Fibroblast of skin of back (primary cell): ENCODE data around the gene FOXN3.
"Not testable (repeated sequence)": the region's sequence is repeated elsewhere in the genome, so short reads cannot be mapped to it uniquely, and the experiment has no call there.

ENCODE experiments used
- DNase-seq: peaks from one replicate; pipeline ENCODE4 v3.0.0-alpha.2; 2013

FOXN3 gene

DNA sequence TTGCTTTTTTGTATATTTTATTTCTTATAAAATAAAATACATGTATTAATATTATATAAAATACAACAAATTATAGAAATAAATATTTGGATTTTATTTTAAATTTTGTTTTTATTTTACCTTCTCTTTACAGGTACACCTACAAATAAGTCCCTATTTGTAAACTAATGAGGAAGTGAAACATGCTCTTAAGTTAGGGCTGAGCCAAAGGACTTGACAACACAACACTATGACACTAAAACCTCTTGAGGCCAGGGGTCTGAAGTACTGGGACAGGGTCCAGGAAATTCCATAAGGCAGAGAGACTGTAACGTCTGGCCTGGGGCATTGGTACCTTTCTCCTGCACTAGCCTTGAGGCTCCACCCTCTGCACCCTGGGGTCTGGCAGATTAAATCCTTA is 293.2 kb downstream of the FOXN3 start:
- DNase-seq: no peak

DNA sequence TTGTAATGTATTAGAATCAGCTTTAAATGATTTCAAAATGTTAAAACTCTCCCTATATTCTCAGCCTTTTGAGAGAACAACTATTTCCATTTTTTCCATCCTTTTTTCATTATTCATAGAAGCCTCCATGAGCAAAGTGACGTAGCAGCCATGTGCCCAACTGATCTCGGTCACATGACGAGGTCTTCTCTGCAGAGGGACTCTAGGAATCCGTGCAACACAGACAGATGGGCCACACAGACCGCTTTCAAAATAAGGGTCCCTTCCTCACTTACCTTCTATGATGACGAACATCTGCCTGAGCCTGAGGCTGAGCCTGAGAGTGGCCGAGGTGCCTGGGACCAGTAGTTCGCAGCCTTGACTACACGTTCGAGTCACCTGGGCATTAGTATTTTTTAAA is 293.8 kb downstream of the FOXN3 start:
- no peak for DNase-seq

DNA sequence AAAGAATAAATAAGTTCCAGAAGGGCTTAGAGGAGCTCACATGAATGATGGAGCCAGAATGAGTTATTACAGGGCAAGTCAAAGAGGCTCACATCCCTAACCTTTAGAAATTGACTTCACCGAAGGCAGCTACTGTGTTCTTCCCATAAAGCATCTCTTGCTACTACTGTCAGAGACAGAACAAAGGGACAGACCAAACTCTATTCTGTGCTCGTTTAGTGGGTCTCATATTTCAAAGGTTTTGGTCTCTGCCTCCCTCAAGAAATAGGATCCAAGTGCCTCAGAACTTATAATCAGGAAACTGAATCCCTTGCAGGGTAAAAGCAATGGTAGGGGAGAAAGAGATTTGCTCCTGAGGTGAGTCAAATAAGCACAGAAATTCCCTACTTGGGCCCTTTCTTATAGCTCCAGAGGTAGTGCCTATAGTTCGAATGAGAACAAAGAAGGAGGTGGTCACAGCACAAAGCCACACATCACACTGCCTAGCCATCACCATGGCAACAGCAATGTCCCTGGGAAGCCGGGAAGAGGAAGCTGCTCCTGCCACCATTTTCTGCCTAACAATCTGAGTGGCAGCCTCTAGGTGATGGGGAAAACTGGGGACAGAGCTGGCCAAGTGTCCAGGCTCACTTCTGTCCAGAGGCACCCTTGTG is 294.9 kb downstream of the FOXN3 start:
- no peak for DNase-seq

DNA sequence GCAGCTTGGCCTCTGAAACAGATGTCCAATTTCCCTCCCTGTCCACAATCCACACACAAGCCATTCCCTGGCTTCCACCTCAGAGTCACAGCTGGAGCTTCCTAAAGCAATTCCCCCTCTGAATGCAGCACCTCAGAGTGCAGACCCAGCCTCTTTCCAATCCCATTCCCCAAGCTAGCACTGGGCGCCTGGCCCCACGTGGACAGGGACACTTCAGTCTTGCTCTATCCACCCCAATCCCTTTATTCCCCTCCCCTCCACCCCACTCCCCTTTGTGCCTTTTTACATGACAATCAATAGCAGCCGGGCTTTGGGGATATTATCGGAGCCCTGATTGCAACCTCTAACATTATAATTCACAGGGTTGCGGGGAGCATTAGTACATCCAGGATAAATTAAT is 300.0 kb downstream of the FOXN3 start:
- DNase-seq: no peak

DNA sequence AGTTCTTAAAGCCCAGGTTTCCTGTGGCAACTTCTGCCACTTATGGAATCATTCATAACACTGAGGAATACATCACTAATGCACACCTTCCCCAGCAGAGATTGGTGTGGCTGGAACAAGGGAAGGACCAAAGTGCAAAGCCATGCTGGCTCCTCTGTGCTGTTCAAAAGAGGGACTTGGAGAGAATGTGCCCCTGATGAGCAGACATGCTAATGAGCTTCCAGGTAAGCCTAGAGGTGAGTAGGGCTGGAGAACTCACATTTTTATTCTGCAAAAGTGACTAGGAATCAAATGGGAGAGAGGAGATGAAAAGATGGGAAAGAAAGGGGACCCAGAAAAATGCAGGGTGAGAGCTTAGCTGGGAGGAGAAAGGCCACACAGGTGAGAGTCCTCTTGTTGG is 302.9 kb downstream of the FOXN3 start:
- DNase-seq: no peak

DNA sequence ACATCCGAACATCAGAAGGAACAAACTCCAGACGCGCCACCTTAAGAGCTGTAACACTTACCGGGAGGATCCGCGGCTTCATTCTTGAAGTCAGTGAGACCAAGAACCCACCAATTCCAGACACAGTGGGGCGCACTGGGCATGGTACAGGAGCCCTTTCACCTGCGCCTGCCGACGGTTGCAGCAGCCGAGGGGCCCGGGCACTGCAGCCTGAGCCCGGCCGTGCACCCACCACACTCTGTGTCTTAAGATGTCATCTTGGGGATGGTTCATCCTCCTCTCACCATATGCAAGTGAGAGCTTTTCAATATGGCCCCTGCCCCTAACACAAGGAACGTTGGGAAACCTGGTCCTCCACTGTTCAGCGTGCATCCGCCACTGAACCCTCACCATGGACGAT is 304.3 kb downstream of the FOXN3 start:
- DNase-seq: no peak

DNA sequence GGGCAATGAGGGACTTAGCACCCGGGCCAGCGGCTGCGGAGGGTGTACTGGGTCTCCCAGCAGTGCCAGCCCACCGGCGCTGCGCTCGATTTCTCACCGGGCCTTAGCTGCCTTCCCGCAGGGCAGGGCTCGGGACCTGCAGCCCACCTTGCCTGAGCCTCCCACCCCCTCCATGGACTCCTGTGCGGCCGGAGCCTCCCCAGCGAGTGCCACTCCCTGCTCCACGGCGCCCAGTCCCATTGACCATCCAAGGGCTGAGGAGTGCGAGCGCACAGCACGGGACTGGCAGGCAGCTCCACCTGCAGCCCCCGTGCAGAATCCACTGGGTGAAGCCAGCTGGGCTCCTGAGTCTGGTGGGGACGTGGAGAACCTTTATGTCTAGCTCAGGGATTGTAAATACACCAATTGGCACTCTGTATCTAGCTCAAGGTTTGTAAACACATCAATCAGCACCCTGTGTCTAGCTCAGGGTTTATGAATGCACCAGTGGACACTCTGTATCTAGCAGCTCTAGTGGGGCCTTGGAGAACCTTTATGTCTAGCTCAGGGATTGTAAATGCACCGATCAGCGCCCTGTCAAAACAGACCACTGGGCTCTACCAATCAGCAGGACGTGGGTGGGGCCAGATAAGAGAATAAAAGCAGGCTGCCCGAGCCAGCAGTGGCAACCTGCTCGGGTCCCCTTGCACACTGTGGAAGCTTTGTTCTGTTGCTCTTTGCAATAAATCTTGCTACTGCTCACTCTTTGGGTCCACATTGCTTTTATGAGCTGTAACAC is 305.1 kb downstream of the FOXN3 start:
- not testable (repeated sequence) for DNase-seq

DNA sequence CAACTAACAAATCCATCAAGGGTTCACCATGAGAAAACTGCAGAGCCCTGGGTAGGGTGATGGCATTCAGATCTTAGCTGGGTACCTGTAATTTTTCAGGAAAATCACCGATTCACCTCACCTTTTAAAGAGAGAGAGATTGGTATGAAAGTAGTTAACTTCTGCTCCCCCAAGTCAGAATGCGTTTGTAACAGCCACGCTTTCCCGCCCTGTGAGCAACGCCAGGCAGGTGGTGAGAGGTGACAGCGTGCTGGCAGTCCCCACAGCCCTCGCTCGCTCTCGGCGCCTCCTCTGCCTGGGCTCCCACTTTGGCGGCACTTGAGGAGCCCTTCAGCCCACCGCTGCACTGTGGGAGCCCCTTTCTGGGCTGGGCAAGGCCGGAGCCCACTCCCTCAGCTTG is 305.8 kb downstream of the FOXN3 start:
- not testable (repeated sequence) for DNase-seq

DNA sequence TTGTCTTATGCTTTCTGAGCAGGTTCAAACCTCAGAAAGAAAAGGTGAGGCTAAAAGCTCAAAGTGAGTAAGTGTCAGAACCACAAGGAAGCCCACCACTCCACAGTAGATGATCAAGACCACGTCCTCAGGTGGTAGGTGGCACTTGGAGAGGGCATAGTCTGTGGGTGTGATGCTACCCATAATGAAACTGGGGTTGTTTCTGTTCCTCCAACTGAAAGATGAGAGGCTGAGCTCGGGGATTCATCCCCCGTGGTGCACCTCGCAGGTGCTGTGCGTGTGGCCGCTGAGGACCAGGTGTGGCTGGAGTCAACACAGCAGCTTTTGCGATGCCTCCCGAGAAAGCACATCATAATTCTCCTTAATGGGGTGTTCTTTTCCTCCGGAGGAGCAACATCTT is 306.9 kb downstream of the FOXN3 start:
- no peak for DNase-seq

DNA sequence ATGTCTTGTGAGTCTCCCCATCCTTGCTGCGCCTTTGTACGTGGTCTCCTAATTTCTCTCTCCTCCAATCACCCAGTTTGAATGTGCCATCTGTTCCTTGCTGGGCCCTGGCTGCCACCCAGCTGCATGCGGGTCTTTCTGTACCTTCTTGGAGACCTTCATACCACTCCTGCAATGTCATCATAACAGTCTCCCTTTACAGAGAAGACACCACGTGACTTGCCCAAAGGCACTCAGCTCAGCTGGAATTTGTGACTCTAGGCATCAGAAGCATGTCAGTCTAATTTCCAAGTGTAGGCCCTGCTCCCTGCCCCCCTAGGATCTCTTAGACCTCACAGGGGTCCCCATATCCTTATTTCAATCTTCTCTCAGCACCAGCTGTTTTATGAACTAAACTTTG is 308.4 kb downstream of the FOXN3 start:
- DNase-seq: no peak

DNA sequence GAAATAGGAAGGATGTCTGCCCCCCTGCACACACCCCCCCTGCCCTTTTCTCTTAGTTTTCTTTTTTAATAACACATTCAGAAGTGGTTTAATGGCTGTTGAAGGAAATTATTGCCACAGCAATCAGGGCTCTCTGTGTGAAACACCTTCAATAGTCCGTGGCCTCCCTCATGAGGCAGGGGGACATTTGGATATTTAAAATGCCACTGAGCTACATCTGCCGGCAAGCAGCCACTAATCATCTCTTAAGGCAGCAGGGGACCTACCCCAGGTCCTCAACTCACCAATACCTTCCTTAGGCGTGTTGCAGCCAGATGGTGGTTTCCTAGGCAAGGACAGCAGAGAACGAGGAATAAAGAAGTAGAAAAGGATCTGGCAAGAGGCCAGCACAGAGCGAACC is 309.4 kb downstream of the FOXN3 start:
- DNase-seq: no peak
